G401 (cell line): Measurements from ENCODE around the gene MYEF2. TPM values are rescaled to one million over a fixed set of nuclear protein-coding genes. Genes with fewer than 3 reads are reported as not detected.

Experiments used
- DNase-seq: peaks from one replicate; pipeline ENCODE4 v3.0.0-alpha.2; 2015; ENCODE audit warnings: low spot score
- in situ Hi-C: cut with HindIII; loops from 2 replicates; pipeline ENCODE4 v1.10.0; 2016; ENCODE audit warnings: low sequenced_read_pairs, mixed read lengths
- total RNA-seq: library from RNA; depleted of rRNA; stranded (reverse); fragments of >200 nt; shearing (Covaris generic); gene quantifications from 2 replicates; pipeline ENCODE4 v1.2.3, GENCODE V29; 2014; rRNA removed

The MYEF2 gene
- total RNA-seq, 1 experiment from 2014 or later, result 13.3 TPM

DNA sequence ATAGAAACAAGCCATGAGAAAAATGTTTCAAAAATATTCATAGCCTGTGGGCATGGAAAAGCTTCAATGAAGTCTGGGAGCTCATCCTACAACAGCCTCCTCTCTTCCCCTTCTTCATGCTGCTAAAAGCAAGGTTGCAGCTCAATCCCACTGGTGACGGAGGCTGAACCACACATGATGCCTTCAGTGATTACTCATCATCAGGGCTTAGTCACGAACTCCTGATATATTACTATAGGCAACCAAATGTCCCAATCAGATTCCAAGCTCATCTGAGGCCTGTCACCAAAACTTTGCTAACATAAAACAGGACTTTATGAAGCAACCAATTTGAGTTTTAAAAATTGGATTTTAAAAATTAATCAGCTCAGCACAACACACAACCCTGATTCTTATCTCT lies 81.3 kb downstream of the MYEF2 start:
- no peak for DNase-seq
- in situ Hi-C loops, result no loop called here

DNA sequence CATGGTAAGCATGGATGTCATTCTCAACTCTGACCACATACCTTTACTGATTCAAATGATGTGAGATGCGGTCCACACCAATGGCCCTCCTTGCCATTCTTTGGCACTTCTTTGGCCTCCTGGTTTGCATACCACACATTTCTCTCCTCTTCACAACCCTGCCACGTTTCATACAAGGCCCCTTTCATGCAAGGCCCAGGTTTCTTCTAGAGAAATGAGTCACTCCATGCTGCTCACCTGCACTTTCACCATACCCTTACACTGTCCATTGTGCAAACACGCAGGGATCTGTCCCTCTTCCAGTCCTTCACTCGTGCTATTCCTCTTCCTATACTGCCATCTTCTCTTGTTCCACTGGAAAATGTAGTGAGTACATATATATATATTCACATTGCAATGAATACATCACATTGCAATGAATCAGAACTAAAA lies 81.7 kb downstream of the MYEF2 start:
- no peak for DNase-seq
- in situ Hi-C loops, result no loop called here

DNA sequence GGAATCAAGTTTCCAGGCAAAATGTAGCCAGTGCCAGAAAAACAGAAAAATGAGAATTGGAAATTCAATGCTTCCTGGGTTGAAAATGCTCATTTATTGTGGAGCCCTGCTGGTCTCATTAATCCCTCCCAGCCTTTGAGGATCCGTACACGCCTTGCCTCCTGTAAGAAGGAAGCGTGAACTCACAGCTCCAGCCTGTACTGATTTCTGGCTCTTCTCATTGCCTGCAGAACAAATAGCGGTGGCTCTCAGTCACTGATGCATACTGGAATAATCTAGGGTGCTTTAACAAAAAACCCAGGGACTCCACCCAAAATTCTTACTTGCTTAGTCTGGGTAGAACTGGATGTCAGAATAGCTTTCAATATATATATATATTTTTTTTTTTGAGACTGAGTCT lies 86.6 kb downstream of the MYEF2 start:
- in situ Hi-C loops, result no loop called here
- no peak for DNase-seq

DNA sequence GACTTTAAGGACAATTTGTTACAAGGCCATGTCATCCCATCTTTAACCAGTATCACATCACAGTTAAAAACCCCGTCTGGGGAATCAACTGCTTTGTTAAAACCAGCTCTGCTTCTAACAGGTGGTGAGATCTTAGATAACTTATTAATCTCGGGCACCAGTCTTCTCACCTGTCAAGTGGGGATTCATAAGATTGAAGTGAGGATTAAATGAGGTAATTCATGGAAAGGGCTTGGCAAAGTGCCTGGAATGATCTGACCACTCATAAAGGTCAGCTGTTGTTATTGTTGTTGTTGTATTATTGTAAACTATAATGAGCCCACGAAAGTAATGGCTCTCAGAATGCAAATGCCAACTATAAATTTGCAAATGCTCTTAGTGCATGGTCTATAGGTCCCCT lies 87.4 kb downstream of the MYEF2 start:
- DNase-seq, result no peak
- in situ Hi-C loops, result no loop called here

DNA sequence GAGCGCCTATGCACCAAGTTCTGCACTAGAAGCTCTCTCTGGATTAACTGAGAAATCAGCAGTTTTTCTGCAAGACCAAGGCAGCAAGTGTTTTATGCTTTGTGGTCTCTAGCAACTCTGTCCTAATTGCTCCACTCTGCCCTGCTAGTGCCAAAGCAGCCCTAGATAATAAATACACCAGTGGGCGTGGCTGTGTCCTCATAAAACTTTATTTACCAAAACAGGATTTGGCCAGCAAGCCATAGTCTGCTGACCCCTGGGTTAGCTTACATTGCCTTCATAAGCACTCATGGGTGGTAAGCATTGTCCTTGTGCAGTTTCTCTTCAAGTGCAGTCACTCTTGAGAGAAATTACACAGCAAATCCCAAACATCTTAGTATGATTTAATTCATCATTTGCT lies 88.0 kb downstream of the MYEF2 start:
- no peak for DNase-seq
- in situ Hi-C loops, result no loop called here

DNA sequence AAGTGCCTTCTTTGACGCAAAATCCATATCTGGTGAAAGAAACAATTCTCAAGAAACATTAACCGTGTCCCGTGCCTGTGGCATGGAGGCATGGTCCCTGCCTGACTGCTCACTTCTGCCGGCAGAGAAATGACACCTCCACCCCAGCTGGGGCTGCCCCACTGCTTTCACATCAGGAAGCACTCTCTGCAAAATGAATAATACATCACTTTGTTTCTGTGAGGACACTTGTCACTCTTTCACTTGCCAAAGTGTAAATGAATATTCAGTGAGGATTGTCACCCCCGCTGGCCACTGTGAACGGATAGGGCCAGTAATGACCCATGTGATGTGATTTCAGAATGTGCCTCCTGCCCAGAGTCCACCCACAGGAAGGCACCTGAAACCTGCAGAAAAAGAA lies 88.4 kb downstream of the MYEF2 start:
- no peak for DNase-seq
- in situ Hi-C loops, result no loop called here

DNA sequence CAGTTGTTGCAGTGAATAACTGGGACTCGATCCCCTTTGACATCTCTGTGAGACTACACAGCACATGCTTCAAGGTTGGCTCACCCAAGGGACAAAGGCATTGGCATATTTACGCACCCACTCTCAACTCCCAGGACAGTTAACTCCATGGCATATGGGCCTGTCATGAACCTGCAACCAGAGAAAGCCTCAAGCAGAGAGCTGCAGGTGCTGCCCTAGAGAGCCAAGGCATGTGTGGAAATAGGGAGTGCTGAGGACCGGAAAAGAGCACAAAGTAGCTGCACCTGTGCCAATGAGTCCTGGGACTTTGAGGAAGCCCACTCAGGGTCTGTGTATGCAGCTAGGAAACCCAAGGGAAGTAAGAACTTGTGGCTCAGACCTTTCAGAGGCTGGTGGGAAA lies 90.3 kb downstream of the MYEF2 start:
- in situ Hi-C loops, result no loop called here
- no peak for DNase-seq

DNA sequence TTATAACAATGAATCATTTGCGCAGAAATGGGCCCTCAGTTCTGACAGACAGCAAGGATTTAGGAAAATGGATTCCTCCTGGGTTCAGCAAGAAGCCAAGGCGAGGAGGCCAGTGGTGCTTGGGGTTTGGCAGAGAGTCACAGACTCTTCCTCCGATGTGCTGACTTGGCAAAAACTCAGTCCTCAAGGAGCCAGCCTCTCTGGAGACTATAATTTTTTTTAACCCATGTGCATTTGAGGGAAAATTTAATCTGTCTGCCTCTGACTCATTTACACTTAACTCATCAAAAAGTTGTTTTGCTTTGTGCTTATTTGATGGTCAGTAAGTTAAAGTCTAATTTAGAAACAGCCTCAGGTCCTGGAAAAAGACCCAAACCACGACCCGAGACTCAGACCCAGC lies 91.5 kb downstream of the MYEF2 start:
- in situ Hi-C loops, result no loop called here
- DNase-seq, result no peak

DNA sequence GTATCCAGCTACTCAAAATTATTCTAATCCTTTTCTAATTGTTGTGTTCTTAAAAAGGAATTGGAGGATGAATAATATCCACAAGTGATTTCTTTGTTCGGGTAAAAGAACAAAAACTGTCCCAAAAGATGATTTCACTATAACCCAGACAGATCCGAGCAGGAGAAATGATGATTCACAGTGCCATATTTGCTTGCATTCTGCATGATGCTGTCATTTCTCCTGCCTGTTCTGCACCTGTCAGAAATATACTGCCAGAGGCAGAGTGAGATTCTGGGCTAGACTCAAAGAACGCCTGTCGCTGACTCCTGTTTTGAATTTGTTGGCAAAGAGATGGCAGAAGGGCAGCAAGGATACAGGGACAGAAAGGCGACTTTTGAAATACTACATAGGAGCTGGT lies 92.0 kb downstream of the MYEF2 start:
- DNase-seq, result peak; percentile 74
- in situ Hi-C loops, result no loop called here

DNA sequence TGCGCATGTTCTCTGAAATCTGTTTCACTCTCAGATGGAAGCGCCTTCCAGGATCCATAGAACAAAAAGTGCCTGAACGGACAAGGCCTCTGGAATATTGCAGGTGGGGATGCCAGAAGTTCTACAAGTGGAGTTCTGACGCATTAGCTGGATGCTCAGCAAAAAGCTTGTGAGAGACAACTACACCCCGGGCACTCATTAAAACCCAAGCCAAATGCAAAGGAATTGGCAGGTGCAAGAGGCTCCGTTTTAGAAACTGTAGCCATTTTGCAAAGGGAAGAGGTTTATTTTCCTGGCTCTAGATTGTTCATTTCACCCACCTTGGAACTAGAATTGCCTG lies 92.5 kb downstream of the MYEF2 start:
- in situ Hi-C loops, result no loop called here
- DNase-seq, result no peak

DNA sequence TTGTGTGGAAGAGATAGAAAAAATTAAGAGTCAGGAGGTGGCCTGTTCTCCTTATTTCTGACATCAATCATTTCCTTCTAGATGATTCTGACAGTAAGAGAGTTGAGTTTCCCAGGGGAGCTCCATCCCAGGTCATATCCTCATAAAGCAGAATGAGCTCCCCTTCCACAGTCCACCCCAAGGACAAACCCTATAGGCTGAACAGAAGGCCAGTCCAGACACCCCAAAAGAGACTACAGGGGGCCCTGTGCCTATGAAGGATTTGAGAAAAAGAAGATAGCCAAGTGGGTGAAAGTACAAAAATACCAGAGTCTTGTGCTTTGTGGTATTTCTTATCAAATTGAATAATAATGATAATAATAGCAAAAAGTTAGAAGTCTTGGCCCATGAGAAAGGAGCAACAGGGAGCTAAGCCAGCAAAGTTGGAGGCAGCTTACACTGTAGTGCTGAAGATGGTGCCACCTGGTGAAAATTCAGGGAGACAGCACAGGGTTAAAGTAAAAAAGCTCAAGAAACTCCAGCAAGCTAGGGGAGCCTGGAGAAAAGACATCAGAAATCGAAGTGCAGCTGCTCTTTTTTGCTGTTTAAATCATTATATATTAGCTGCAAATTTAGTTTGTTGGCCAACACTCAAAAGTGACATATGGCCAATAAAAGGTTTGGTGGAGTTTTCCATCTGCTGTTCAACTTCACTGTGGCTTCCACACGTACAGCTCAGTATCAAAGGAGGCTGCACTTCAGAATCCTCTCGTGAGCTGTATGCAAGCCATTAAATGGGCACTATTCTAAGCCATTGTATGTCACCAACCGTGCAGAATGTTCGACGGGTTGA lies 93.1 kb downstream of the MYEF2 start:
- in situ Hi-C loops, result no loop called here
- DNase-seq, result peak; percentile 45

Other genes starting within 250 kb of the MYEF2 start
- gene SLC24A5, start 57.3 kb downstream of the MYEF2 start, total RNA-seq, result not detected in 2 replicates
- not detected in 2 replicates for gene CTXN2, start 13.4 kb upstream of the MYEF2 start, total RNA-seq
- not detected in 2 replicates for gene SLC12A1, start 28.0 kb upstream of the MYEF2 start, total RNA-seq
- gene DUT, start 153.1 kb upstream of the MYEF2 start, total RNA-seq, result 159 and 182 TPM in 2 replicates